ENCODE data around the gene CYP46A1. TPM values are rescaled to one million over a fixed set of nuclear protein-coding genes. Genes with fewer than 3 reads are reported as not detected.

Gene CYP46A1
- total RNA-seq, 2 experiments from 2014 or later = 0.11 to 0.22 TPM

DNA sequence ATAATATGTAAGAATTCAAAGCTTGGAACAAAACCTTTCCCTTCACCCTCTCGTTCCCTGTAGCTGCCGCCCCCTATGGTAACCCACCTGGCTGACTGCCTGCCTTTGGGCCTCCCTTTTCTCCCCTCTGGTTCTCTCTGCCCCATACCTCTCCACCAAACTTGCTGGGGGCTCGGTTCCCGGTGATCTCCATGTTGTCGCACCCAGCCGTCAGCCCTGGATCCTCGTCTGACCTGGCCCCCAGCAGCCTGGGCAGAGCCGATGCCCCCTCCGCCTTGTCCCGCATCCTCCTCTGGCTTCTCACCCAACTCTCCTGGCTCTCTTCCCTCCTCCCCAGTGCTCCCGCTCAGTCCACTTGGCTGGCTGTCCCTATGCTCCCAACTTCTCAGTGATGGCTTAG lies 4.5 kb downstream of the CYP46A1 start:
- H3K4me3 ChIP-seq (ENCODE audit: low read length) = no peak overlapping the region
- peaks cover 17 to 23% of the 10 kb centered on the region in 2 experiments for H3K27me3 ChIP-seq (ENCODE audit: control insufficient read depth in 1 of 2, insufficient read depth in 2 of 2, low read length in 2 of 2)
- POLR2A ChIA-PET = no interaction called here
- ATAC-seq (ENCODE audit: poor library complexity) (no peak), DNase-seq (peak in 1 of 14 experiments; percentile 16)
- Mint-ChIP-seq H3K27me3 (peaks cover 45% of the 10 kb centered on the region), H3K4me3 (no peak overlapping the region), H3K27ac (no peak overlapping the region), H3K9me3 (no peaks in the 10 kb centered on the region), H3K36me3 (ENCODE audit: low read depth) (no peaks in the 10 kb centered on the region), H3K4me1 (ENCODE audit: low read depth) (peaks cover 11% of the 10 kb centered on the region)
- H3K27ac ChIP-seq (ENCODE audit: low read depth in 1 of 2, low read length in 2 of 2) = no peak overlapping the region
- TF ChIP-seq, protein P1, sequence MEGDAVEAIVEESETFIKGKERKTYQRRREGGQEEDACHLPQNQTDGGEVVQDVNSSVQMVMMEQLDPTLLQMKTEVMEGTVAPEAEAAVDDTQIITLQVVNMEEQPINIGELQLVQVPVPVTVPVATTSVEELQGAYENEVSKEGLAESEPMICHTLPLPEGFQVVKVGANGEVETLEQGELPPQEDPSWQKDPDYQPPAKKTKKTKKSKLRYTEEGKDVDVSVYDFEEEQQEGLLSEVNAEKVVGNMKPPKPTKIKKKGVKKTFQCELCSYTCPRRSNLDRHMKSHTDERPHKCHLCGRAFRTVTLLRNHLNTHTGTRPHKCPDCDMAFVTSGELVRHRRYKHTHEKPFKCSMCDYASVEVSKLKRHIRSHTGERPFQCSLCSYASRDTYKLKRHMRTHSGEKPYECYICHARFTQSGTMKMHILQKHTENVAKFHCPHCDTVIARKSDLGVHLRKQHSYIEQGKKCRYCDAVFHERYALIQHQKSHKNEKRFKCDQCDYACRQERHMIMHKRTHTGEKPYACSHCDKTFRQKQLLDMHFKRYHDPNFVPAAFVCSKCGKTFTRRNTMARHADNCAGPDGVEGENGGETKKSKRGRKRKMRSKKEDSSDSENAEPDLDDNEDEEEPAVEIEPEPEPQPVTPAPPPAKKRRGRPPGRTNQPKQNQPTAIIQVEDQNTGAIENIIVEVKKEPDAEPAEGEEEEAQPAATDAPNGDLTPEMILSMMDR (IDR thresholded peaks at IDR 0.05) = no peak
- H3K36me3 ChIP-seq (ENCODE audit: insufficient read depth, low read length) = no peaks in the 10 kb centered on the region
- peaks cover 0 to 5% of the 10 kb centered on the region in 2 experiments for H3K9me3 ChIP-seq (ENCODE audit: control insufficient read depth in 1 of 2, insufficient read depth in 1 of 2, low read length in 2 of 2)
- intact Hi-C loops (cut with DNase I, micrococcal nuclease) = loop anchor here in 1 of 2 experiments (5.0 to 10.0 kb wide), 2 partner anchors 171 to 526 kb away; no protein-coding TSS in a partner anchor
- peaks cover 17% of the 10 kb centered on the region for H3K4me1 ChIP-seq (ENCODE audit: insufficient read depth, low read length)
- CTCF ChIA-PET = interaction anchor here (0.9 to 1.3 kb wide), 3 partner anchors 9 to 85 kb away, joined by 3 to 4 read pairs (median 3); partner anchors contain the start of gene CCDC85C

DNA sequence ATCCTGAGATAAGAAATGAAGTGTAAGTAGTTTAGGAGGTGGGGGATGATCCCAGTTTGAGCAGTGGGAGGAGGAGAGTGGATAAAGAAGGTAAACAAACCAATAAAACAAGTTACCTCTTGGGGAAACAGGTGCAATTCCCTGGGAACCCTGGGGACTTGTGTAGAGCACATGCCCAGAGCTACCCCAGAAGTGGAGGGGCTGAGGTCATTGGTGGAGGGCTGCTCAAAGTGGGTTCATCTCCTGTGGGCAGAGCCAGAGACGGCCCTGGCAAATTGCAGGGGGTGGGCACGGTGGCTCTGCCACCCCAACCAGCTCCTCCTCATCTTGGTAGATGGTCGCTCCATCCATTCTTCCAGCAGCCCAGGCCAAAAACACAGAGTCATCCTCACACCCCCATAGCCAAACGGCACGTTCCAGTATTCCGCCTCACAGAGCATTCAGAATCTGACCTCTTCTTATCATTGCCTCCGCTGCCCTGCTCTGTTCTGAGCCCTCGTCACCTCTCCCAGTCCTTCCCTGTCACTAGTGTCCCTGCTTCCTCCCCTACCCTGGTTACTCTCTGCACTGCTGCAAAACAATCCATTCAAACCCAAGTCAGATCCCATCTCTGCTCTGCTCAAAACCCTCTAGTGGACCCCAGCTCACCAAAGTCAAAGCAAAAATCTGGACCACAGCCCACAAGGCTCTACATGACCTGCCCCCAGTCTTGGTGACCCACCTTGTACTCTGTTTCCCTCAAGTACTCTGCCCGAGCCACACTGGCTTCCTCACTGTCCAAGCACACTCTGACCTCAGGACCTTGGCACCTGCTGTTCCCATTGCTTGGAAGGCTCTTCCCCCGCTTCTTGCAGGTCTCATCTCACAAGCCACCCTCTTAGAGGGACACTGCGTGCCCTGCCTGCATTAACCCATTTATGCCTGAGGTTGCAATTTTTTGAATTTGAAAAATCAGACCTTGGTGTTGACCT lies 5.5 kb downstream of the CYP46A1 start:
- H3K27ac Mint-ChIP-seq = no peak overlapping the region

DNA sequence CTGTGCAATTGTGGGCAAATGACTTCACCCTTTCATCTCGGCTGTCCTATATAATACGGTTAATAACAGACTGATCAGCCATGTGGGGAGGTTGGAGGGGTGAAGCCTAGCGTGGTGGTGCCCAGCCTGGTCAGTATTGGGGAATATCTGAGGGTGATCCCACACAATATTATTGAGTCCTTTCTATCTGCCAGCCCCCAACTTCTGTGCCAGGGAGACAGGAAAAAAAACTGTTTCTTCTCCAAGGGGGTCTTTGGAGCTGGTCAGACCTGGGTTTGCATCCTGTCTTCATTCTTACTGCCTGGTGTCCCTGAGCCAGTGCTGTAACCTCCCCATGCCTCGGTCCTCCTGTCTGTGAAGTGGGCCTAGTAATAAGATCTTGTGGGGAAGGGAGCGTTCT lies 6.5 kb downstream of the CYP46A1 start:
- CTCF ChIA-PET = no interaction called here
- ATAC-seq (ENCODE audit: poor library complexity) = no peak
- Histone ChIP-seq H3K9me3 (ENCODE audit: control insufficient read depth in 1 of 2, insufficient read depth in 1 of 2, low read length in 2 of 2) (peaks cover 0 to 5% of the 10 kb centered on the region in 2 experiments), H3K36me3 (ENCODE audit: insufficient read depth, low read length) (no peaks in the 10 kb centered on the region), H3K27ac (ENCODE audit: low read depth in 1 of 2, low read length in 2 of 2) (no peak overlapping the region), H3K4me1 (ENCODE audit: insufficient read depth, low read length) (peaks cover 12% of the 10 kb centered on the region), H3K4me3 (ENCODE audit: low read length) (no peak overlapping the region), H3K27me3 (ENCODE audit: control insufficient read depth in 1 of 2, insufficient read depth in 2 of 2, low read length in 2 of 2) (peaks cover 17 to 23% of the 10 kb centered on the region in 2 experiments)
- Mint-ChIP-seq H3K27ac (no peak overlapping the region), H3K27me3 (peaks cover 50% of the 10 kb centered on the region), H3K4me1 (ENCODE audit: low read depth) (peaks cover 2% of the 10 kb centered on the region), H3K4me3 (no peak overlapping the region), H3K36me3 (ENCODE audit: low read depth) (no peaks in the 10 kb centered on the region), H3K9me3 (no peaks in the 10 kb centered on the region)
- TF ChIP-seq, protein P1 (IDR thresholded peaks at IDR 0.05) = no peak
- DNase-seq = peak in 1 of 14 experiments; percentile 1
- POLR2A ChIA-PET = no interaction called here
- intact Hi-C loops (cut with DNase I, micrococcal nuclease) = no loop called here

More for the DNA sequence above, 5.5 kb downstream of the CYP46A1 start:
- intact Hi-C loops (cut with DNase I, micrococcal nuclease) = loop anchor here in 1 of 2 experiments (5.0 to 10.0 kb wide), 2 partner anchors 172 to 525 kb away; no protein-coding TSS in a partner anchor
- Mint-ChIP-seq H3K27me3 (peaks cover 46% of the 10 kb centered on the region), H3K36me3 (ENCODE audit: low read depth) (no peaks in the 10 kb centered on the region), H3K9me3 (no peaks in the 10 kb centered on the region), H3K4me3 (peak overlapping the region; percentile 4), H3K4me1 (ENCODE audit: low read depth) (peaks cover 7% of the 10 kb centered on the region)
- peaks cover 0 to 5% of the 10 kb centered on the region in 2 experiments for H3K9me3 ChIP-seq (ENCODE audit: control insufficient read depth in 1 of 2, insufficient read depth in 1 of 2, low read length in 2 of 2)
- DNase-seq = peak in 1 of 14 experiments; percentile 9
- peaks cover 15% of the 10 kb centered on the region for H3K4me1 ChIP-seq (ENCODE audit: insufficient read depth, low read length)
- TF ChIP-seq, protein P1 (IDR thresholded peaks at IDR 0.05) = no peak
- CTCF ChIA-PET = no interaction called here
- POLR2A ChIA-PET = no interaction called here
- H3K4me3 ChIP-seq (ENCODE audit: low read length) = no peak overlapping the region
- H3K27ac ChIP-seq (ENCODE audit: low read depth in 1 of 2, low read length in 2 of 2) = no peak overlapping the region
- ATAC-seq (ENCODE audit: poor library complexity) = no peak
- H3K36me3 ChIP-seq (ENCODE audit: insufficient read depth, low read length) = no peaks in the 10 kb centered on the region
- peaks cover 17 to 23% of the 10 kb centered on the region in 2 experiments for H3K27me3 ChIP-seq (ENCODE audit: control insufficient read depth in 1 of 2, insufficient read depth in 2 of 2, low read length in 2 of 2)

All from CD4-positive, alpha-beta T cell (primary cell).